GM23248 (cell line): Measurements from ENCODE around the gene VPS37B.

Experiments
- EZH2 ChIP-seq: fragments of 200-600 bp; sonication (generic); IDR thresholded peaks from 2 replicates; pipeline ENCODE4 v1.6.1; 2018; ENCODE audit warnings: antibody characterized with exemption, mild to moderate bottlenecking; ENCODE audit not compliant: insufficient read depth, poor library complexity, severe bottlenecking
- EZH2phosphoT487 ChIP-seq: fragments of 200-600 bp; sonication (generic); IDR thresholded peaks from 2 replicates; pipeline ENCODE4 v1.6.1; 2018; ENCODE audit warnings: antibody characterized with exemption, moderate library complexity, mild to moderate bottlenecking, low read depth; ENCODE audit not compliant: insufficient read depth

DNA sequence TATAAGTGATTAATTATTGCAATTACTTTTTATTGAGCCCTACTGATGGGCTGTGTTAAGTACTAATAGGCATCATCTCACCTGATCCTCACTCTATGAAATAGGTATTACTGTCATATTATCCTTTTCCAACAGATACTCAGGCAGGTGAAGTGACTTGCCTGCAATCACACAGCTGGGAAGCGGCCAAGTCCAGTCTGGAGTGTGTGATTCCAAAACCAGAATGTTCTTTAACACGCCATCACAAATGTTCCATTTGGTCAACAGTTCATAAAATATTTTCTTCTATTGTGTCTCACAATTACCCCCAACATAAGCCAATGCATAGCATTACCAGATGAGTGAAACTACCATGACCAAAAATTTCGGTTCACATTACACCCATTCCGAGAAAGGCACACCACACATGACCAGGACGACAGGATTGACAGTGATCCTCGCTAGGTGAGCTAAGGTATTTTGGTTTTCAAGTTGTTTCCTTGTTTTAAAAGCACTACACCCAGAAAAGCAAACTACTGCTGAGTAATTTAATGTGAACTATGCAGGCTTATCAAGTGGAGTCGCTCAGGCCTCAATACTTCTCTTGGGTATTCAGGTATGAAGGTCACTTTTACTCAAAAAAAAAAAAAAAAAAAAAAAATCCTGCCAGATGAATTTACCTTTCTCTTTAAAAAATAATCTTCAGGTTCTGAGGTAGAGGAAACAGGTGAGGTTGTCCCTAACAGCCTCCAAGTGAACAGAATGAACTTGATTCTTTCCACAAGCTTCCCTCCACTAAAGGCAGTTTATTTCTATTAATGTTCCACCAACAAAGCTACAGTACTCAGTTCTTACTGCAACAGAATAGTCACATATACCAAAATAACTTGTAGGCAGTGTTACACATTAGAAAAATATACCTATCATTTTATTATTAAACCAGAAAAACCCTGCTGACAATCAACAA lies 2.4 kb downstream of the VPS37B start:
- TF ChIP-seq EZH2phosphoT487 (no peak), EZH2 (no peak)
